Endothelial cell of umbilical vein (primary cell): Measurements from ENCODE around the gene FAM210A. TPM values are rescaled to one million over a fixed set of nuclear protein-coding genes. Genes with fewer than 3 reads are reported as not detected.

Experiments
- BruUV-seq: library from RNA; stranded (reverse); fragments of 400-500 nt; replicated peaks from 2 replicates; lab custom pipeline; 2021; lab: Mats Ljungman, UMichigan
- CTCF ChIA-PET: fragments of 300-600, 350-600 bp; sonication (Branson Sonifier 250); formaldehyde crosslinking; loops from one replicate; lab custom pipeline; 2021; ENCODE audit warnings: antibody characterized with exemption, inconsistent platforms; lab: Charles Lee
- POLR2A ChIA-PET: fragments of 300-600, 350-600 bp; sonication (Branson Sonifier 250); formaldehyde crosslinking; loops from one replicate; lab custom pipeline; 2021; ENCODE audit warnings: antibody characterized with exemption, inconsistent platforms; lab: Charles Lee
- DNase-seq: peaks from one replicate; pipeline ENCODE4 v3.0.0-alpha.2; 2011; ENCODE audit warnings: low read depth, low spot score
- FAIRE-seq: peaks from 2 replicates; lab custom pipeline; 2011; peaks lifted over from hg19 to GRCh38; lab: Jason Lieb, UNC
- H2AFZ ChIP-seq: 2 replicates; pipeline ENCODE4 v1.6.0; 2012; ENCODE audit warnings: low read depth, low read length, control low read depth, inconsistent platforms
- H3K27ac ChIP-seq: 2 replicates; pipeline ENCODE4 v1.5.1; 2011; ENCODE audit warnings: low read depth, mild to moderate bottlenecking, control low read depth, low read length, moderate library complexity; ENCODE audit not compliant: insufficient read depth
- H3K27me3 ChIP-seq, 2 experiments: 2 replicates each; pipeline versions ENCODE4 v1.6.0 to v1.6.1; 2011; ENCODE audit warnings: low read length in 2 of 2, mixed read lengths in 1 of 2; ENCODE audit not compliant: control insufficient read depth in 2 of 2, insufficient read depth in 2 of 2
- H3K36me3 ChIP-seq, 2 experiments: 2 replicates in 1 of 2; 3 replicates in 1 of 2; pipeline ENCODE4 v1.5.1; 2011; ENCODE audit warnings: low read length in 2 of 2, mild to moderate bottlenecking in 1 of 2, moderate library complexity in 1 of 2; ENCODE audit not compliant: control insufficient read depth in 2 of 2, insufficient read depth in 2 of 2; ENCODE audit errors: extremely low read depth in 1 of 2
- H3K4me1 ChIP-seq: 3 replicates; pipeline ENCODE4 v1.5.1; 2011; ENCODE audit warnings: mild to moderate bottlenecking, low read length; ENCODE audit not compliant: control insufficient read depth, insufficient read depth; ENCODE audit errors: extremely low read depth
- H3K4me2 ChIP-seq: 2 replicates; pipeline ENCODE4 v1.6.1; 2011; ENCODE audit warnings: low read length, control low read depth, mixed read lengths; ENCODE audit not compliant: insufficient read depth
- H3K4me3 ChIP-seq, 3 experiments: fragments of 200-600 bp in 1 of 3; sonication (generic), shearing (Covaris generic) in 1 of 3; replicated peaks in 1 of 3; 2 replicates each; pipeline ENCODE4 v1.5.1; 2011 to 2016; ENCODE audit warnings: control low read depth in 3 of 3, low read length in 3 of 3, mild to moderate bottlenecking in 2 of 3, inconsistent platforms in 1 of 3, low read depth in 1 of 3, moderate library complexity in 1 of 3; ENCODE audit not compliant: insufficient read depth in 1 of 3
- H3K79me2 ChIP-seq: 2 replicates; pipeline ENCODE4 v1.6.0; 2012; ENCODE audit warnings: low read length, inconsistent platforms; ENCODE audit not compliant: control insufficient read depth, insufficient read depth
- H3K9ac ChIP-seq: replicated peaks from 2 replicates; pipeline ENCODE3; 2011; ENCODE audit warnings: low read length, control low read depth; ENCODE audit not compliant: insufficient read depth; ENCODE audit errors: extremely low read depth
- H3K9me1 ChIP-seq: replicated peaks from 3 replicates; pipeline ENCODE4 v1.6.0; 2011; ENCODE audit warnings: mild to moderate bottlenecking, low read length; ENCODE audit not compliant: control insufficient read depth, insufficient read depth; ENCODE audit errors: extremely low read depth
- H3K9me3 ChIP-seq: replicated peaks from 2 replicates; pipeline ENCODE4 v1.5.1; 2012; ENCODE audit warnings: low read length, inconsistent platforms; ENCODE audit not compliant: control insufficient read depth, insufficient read depth
- H4K20me1 ChIP-seq: replicated peaks from 2 replicates; pipeline ENCODE3; 2011; ENCODE audit warnings: mild to moderate bottlenecking, low read length; ENCODE audit not compliant: control insufficient read depth, insufficient read depth; ENCODE audit errors: extremely low read depth
- CTCF ChIP-seq, 2 donors: IDR thresholded peaks; 1 replicate in 1 of 2; 2 replicates in 1 of 2; pipeline ENCODE4 v1.5.1; 2011; ENCODE audit warnings: low read length in 2 of 2, mild to moderate bottlenecking in 2 of 2, moderate library complexity in 2 of 2, control low read depth in 1 of 2, inconsistent platforms in 1 of 2, low read depth in 1 of 2; ENCODE audit not compliant: insufficient read depth in 1 of 2; ENCODE audit errors: extremely low read depth in 1 of 2
- EZH2 ChIP-seq: IDR thresholded peaks from 2 replicates; pipeline ENCODE4 v1.6.1; 2012; ENCODE audit warnings: borderline replicate concordance, low read depth, mild to moderate bottlenecking, moderate library complexity, low read length, inconsistent platforms; ENCODE audit not compliant: severe bottlenecking
- FOS ChIP-seq: IDR thresholded peaks from 2 replicates; pipeline ENCODE4 v1.6.1; 2011; ENCODE audit warnings: mild to moderate bottlenecking, low read length, moderate library complexity, borderline replicate concordance; ENCODE audit not compliant: insufficient read depth
- GATA2 ChIP-seq: IDR thresholded peaks from 2 replicates; pipeline ENCODE4 v1.7.0; 2011; ENCODE audit warnings: low read depth, mild to moderate bottlenecking, moderate library complexity, mixed read lengths, low read length; ENCODE audit not compliant: insufficient read length, insufficient read depth
- JUN ChIP-seq: IDR thresholded peaks from 2 replicates; pipeline ENCODE4 v1.6.1; 2011; ENCODE audit warnings: borderline replicate concordance, low read depth; ENCODE audit not compliant: insufficient read length, insufficient read depth
- MAX ChIP-seq: IDR thresholded peaks from 2 replicates; pipeline ENCODE4 v1.6.1; 2011; ENCODE audit not compliant: insufficient read depth, insufficient read length
- MYC ChIP-seq: IDR thresholded peaks from one replicate; pipeline ENCODE4 v1.6.1; 2011; ENCODE audit warnings: mild to moderate bottlenecking, low read depth, low read length
- POLR2A ChIP-seq: IDR thresholded peaks from 2 replicates; pipeline ENCODE4 v1.6.1; 2012; ENCODE audit warnings: low read depth, mild to moderate bottlenecking, control low read depth, low read length
- POLR2AphosphoS5 ChIP-seq: IDR thresholded peaks from 2 replicates; pipeline ENCODE4 v1.6.1; 2012; ENCODE audit warnings: low read depth, mild to moderate bottlenecking, control low read depth, low read length, moderate library complexity; ENCODE audit not compliant: insufficient read depth
- dilution Hi-C: fragments of 300-500 bp; cut with MboI; formaldehyde crosslinking; loops from one replicate; pipeline ENCODE4 v1.15.0; 2019; ENCODE audit warnings: low sequenced_read_pairs; ENCODE audit not compliant: extremely low pct_ligation_motif_present
- intact Hi-C: fragments of 100-400 bp; cut with micrococcal nuclease; formaldehyde crosslinking; loops from one replicate; pipeline ENCODE4 v1.10.0; 2022
- polyA plus RNA-seq, 4 experiments: library from polyadenylated mRNA; depleted of rRNA in 3 of 4; stranded (reverse) in 3 of 4; unstranded in 1 of 4; fragments of >200 nt; gene quantifications; 2 replicates each; pipeline versions ENCODE4 v1.2.1 to v1.2.3, GENCODE V29; 2011 to 2012; ENCODE audit warnings: missing spikeins in 1 of 4
- total RNA-seq: library from RNA; stranded (reverse); gene quantifications from 2 replicates; pipeline ENCODE4 v1.2.3, GENCODE V29; 2021

FAM210A gene
- total and polyA plus RNA-seq, 2 donors (not counting 3 experiments of a cell fraction or from before 2014, with no cell fraction given): 7.1 to 17.3 TPM

- DNase-seq (no peak), FAIRE-seq (no peak)
- Histone ChIP-seq H3K36me3 (no peaks in the 10 kb centered on the region), H3K27ac (no peak overlapping the region), H3K9me3 (no peaks in the 10 kb centered on the region), H2AFZ (no peak overlapping the region), H3K4me3 (no peak overlapping the region), H3K79me2 (no peaks in the 10 kb centered on the region), H3K9ac (no peak overlapping the region), H3K27me3 (peaks cover 8 to 9% of the 10 kb centered on the region in 2 experiments), H3K9me1 (no peaks in the 10 kb centered on the region), H3K4me1 (no peaks in the 10 kb centered on the region), H4K20me1 (no peaks in the 10 kb centered on the region), H3K4me2 (no peak overlapping the region)
- TF ChIP-seq MYC (no peak), POLR2AphosphoS5 (no peak), JUN (no peak)
- no TSS peak for BruUV-seq
- ChIA-PET CTCF (no interaction called here), POLR2A (no interaction called here)
- dilution Hi-C loops (no loop called here), intact Hi-C loops (no loop called here)
Measured at GRCh38 chr18:13640266-13640860, 86.0 kb downstream of the FAM210A start.

DNA sequence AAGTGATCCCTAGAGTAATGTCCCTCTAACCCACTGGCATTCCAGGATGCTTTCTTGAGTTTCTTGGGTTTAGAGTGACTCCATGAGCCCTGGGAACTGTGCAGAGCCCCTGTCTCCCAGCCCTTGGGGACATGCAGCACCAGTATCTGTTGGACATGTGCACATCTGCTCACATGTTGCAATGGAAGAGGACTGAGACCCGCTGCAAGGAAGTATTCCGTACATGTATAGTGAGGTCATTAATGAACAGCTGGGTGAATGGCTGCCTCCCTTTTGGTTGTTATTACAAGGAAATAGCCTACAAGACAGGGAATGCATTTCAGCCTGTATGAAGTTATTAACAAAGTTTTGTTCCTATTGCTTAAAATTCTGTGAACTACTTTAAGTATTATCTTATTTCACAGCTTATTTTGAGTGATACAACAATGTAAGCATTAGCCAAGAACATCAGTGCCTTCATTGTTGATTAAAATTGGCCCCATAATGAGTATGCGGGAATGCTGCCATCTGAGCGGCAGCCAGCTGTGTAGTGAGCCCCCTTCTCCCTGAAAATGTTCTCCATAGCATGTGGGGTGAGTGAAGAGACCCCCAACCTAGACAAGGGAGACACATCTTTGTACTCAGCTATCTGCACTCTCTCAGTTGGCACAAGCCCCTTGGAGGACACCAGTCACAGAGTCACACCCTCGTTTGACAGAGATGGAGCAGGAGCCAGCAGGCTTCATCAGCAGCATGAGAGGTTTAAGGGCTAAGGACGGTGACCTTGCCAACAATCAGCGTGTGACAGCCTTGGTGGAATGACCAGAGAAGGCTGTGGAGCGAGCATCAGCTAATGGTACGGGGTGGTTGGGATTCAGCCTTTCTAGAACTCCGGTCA is 87.4 kb downstream of the FAM210A start:
- no peaks in the 10 kb centered on the region for H3K9me3 ChIP-seq
- ChIA-PET POLR2A (no interaction called here), CTCF (interaction anchor here (1.3 kb wide), 1 partner anchor 12 kb away, joined by 3 read pairs; no protein-coding TSS in a partner anchor)
- BruUV-seq: no TSS peak
- H3K27me3 ChIP-seq: peaks cover 8 to 9% of the 10 kb centered on the region in 2 experiments
- H3K4me3 ChIP-seq: no peak overlapping the region
- no peak overlapping the region for H3K4me2 ChIP-seq
- intact Hi-C loops (no loop called here), dilution Hi-C loops (no loop called here)
- no peak for FAIRE-seq
- no peaks in the 10 kb centered on the region for H4K20me1 ChIP-seq
- no peaks in the 10 kb centered on the region for H3K4me1 ChIP-seq
- DNase-seq: no peak
- H3K9me1 ChIP-seq: no peaks in the 10 kb centered on the region
- no peak overlapping the region for H2AFZ ChIP-seq
- no peak overlapping the region for H3K27ac ChIP-seq
- H3K79me2 ChIP-seq: no peaks in the 10 kb centered on the region
- H3K36me3 ChIP-seq: no peaks in the 10 kb centered on the region
- TF ChIP-seq EZH2 (no peak), CTCF (IDR thresholded peaks at IDR 0.05; ENCODE audit: extremely low read depth in 1 of 2, insufficient read depth in 1 of 2, low read depth in 1 of 2, low read length in 2 of 2) (no peak), MYC (no peak), JUN (no peak), POLR2A (no peak), POLR2AphosphoS5 (no peak), GATA2 (no peak), MAX (no peak), FOS (no peak)
- no peak overlapping the region for H3K9ac ChIP-seq
